H1 (cell line): ENCODE measurements around the gene LZTFL1. TPM values are rescaled to one million over a fixed set of nuclear protein-coding genes. Genes with fewer than 3 reads are reported as not detected.

Experiments used
- CTCF ChIA-PET: fragments of 300-600 bp; sonication (Branson Sonifier 250); formaldehyde crosslinking; loops from one replicate; lab custom pipeline; 2021; ENCODE audit not compliant: partially characterized antibody; lab: Charles Lee
- POLR2A ChIA-PET: fragments of 300-600 bp; sonication (Branson Sonifier 250); formaldehyde crosslinking; loops from one replicate; lab custom pipeline; 2021; ENCODE audit warnings: inconsistent platforms; ENCODE audit not compliant: partially characterized antibody; lab: Charles Lee
- DNase-seq, 2 experiments: peaks; one replicate each; pipeline versions ENCODE4 v3.0.0 to v3.0.0-alpha.2; 2010 to 2022; ENCODE audit warnings: low spot score in 2 of 2, low read depth in 1 of 2, mixed read lengths in 1 of 2
- FAIRE-seq: peaks from 2 replicates; lab custom pipeline; 2011; peaks lifted over from hg19 to GRCh38; lab: Jason Lieb, UNC
- H2AFZ ChIP-seq: 2 replicates; pipeline ENCODE4 v1.8.1; 2012; ENCODE audit warnings: low read length, inconsistent platforms
- H2AK5ac ChIP-seq: 2 replicates; pipeline ENCODE4 v1.6.1; 2013; ENCODE audit warnings: low read depth, low read length
- H2BK120ac ChIP-seq: replicated peaks from 2 replicates; pipeline ENCODE3; 2013; ENCODE audit warnings: low read depth, low read length, inconsistent platforms
- H2BK12ac ChIP-seq: 2 replicates; pipeline ENCODE4 v1.6.1; 2013; ENCODE audit warnings: low read depth, low read length
- H2BK15ac ChIP-seq: 2 replicates; pipeline ENCODE4 v1.6.1; 2013; ENCODE audit warnings: low read length
- H2BK20ac ChIP-seq: 2 replicates; pipeline ENCODE4 v1.6.1; 2013; ENCODE audit warnings: low read length
- H2BK5ac ChIP-seq: 2 replicates; pipeline ENCODE4 v1.6.1; 2013; ENCODE audit warnings: low read depth, low read length
- H3K14ac ChIP-seq: 2 replicates; pipeline ENCODE4 v1.6.1; 2013; ENCODE audit warnings: inconsistent platforms; ENCODE audit not compliant: insufficient read length
- H3K18ac ChIP-seq: 2 replicates; pipeline ENCODE4 v1.6.1; 2013; ENCODE audit warnings: low read length; ENCODE audit errors: extremely low read depth
- H3K23ac ChIP-seq: 2 replicates; pipeline ENCODE4 v1.6.1; 2013; ENCODE audit warnings: inconsistent platforms; ENCODE audit not compliant: insufficient read length
- H3K23me2 ChIP-seq: 2 replicates; pipeline ENCODE4 v1.6.1; 2013; ENCODE audit warnings: low read depth, low read length
- H3K27ac ChIP-seq: 2 replicates; pipeline ENCODE4 v1.6.1; 2011; ENCODE audit warnings: low read depth, low read length, inconsistent platforms
- H3K27me3 ChIP-seq, 4 experiments: replicated peaks in 1 of 4; 1 replicate in 1 of 4; 2 replicates in 3 of 4; pipeline versions ENCODE4 v1.6.1 to v1.8.1; 2011 to 2013; ENCODE audit warnings: low read length in 3 of 4, mild to moderate bottlenecking in 3 of 4, inconsistent platforms in 2 of 4, mixed read lengths in 2 of 4, moderate library complexity in 1 of 4; ENCODE audit not compliant: control insufficient read depth in 3 of 4, insufficient read depth in 3 of 4; ENCODE audit errors: extremely low read depth in 1 of 4
- H3K36me3 ChIP-seq, 4 experiments: 2 replicates each; pipeline versions ENCODE4 v1.6.1 to v1.8.1; 2011 to 2013; ENCODE audit warnings: mild to moderate bottlenecking in 4 of 4, low read length in 3 of 4, moderate library complexity in 2 of 4, control low read depth in 1 of 4, inconsistent platforms in 1 of 4; ENCODE audit not compliant: insufficient read depth in 4 of 4, control insufficient read depth in 2 of 4
- H3K4ac ChIP-seq: replicated peaks from 2 replicates; pipeline ENCODE3; 2013; ENCODE audit warnings: low read length, low read depth, mixed read lengths, inconsistent platforms; ENCODE audit not compliant: insufficient read length
- H3K4me1 ChIP-seq, 4 experiments: replicated peaks in 1 of 4; 1 replicate in 1 of 4; 2 replicates in 3 of 4; pipeline versions ENCODE4 v1.6.1 to v1.8.1; 2011 to 2013; ENCODE audit warnings: low read length in 3 of 4, inconsistent platforms in 2 of 4, mixed read lengths in 1 of 4; ENCODE audit not compliant: insufficient read depth in 4 of 4, control insufficient read depth in 3 of 4
- H3K4me2 ChIP-seq, 2 experiments: 2 replicates each; pipeline versions ENCODE4 v1.6.1 to v1.8.1; 2011 to 2013; ENCODE audit warnings: low read depth in 2 of 2, low read length in 2 of 2, control low read depth in 1 of 2, inconsistent platforms in 1 of 2, mild to moderate bottlenecking in 1 of 2; ENCODE audit not compliant: insufficient read depth in 1 of 2
- H3K4me3 ChIP-seq, 4 experiments: fragments of 200-600, 300-600 bp in 1 of 4; sonication (generic), shearing (Covaris generic), sonication (Bioruptor Twin) in 1 of 4; 2 replicates each; pipeline versions ENCODE4 v1.5.1 to v1.8.1; 2011 to 2016; ENCODE audit warnings: low read length in 4 of 4, low read depth in 3 of 4, control low read depth in 2 of 4, inconsistent platforms in 2 of 4, mild to moderate bottlenecking in 2 of 4, mixed read lengths in 1 of 4, moderate library complexity in 1 of 4; ENCODE audit not compliant: insufficient read depth in 2 of 4; ENCODE audit errors: extremely low read depth in 1 of 4
- H3K56ac ChIP-seq: replicated peaks from 2 replicates; pipeline ENCODE3; 2013; ENCODE audit warnings: low read depth, mild to moderate bottlenecking, mixed read lengths, low read length, inconsistent platforms; ENCODE audit not compliant: insufficient read length
- H3K79me1 ChIP-seq: 2 replicates; pipeline ENCODE4 v1.6.1; 2013; ENCODE audit warnings: low read depth, low read length, control low read depth
- H3K79me2 ChIP-seq, 2 experiments: 2 replicates each; pipeline versions ENCODE4 v1.6.1 to v1.8.1; 2012 to 2013; ENCODE audit warnings: low read length in 2 of 2, mild to moderate bottlenecking in 2 of 2, inconsistent platforms in 1 of 2; ENCODE audit not compliant: insufficient read depth in 2 of 2, control insufficient read depth in 1 of 2
- H3K9ac ChIP-seq, 4 experiments: replicated peaks in 1 of 4; 1 replicate in 1 of 4; 2 replicates in 3 of 4; pipeline versions ENCODE4 v1.6.1 to v1.8.1; 2011 to 2013; ENCODE audit warnings: low read depth in 3 of 4, low read length in 3 of 4, control low read depth in 2 of 4, mild to moderate bottlenecking in 2 of 4, moderate library complexity in 2 of 4, inconsistent platforms in 1 of 4; ENCODE audit errors: extremely low read depth in 1 of 4
- H3K9me3 ChIP-seq, 2 experiments: 2 replicates each; pipeline versions ENCODE4 v1.6.1 to v1.8.1; 2012 to 2013; ENCODE audit warnings: mild to moderate bottlenecking in 2 of 2, moderate library complexity in 2 of 2, control low read depth in 1 of 2, inconsistent platforms in 1 of 2, low read depth in 1 of 2, low read length in 1 of 2, mixed read lengths in 1 of 2; ENCODE audit not compliant: insufficient read depth in 2 of 2
- H4K20me1 ChIP-seq, 2 experiments: replicated peaks in 1 of 2; 2 replicates each; pipeline versions ENCODE3 to v1.8.1; 2011 to 2013; ENCODE audit warnings: inconsistent platforms in 2 of 2, low read length in 2 of 2, mild to moderate bottlenecking in 1 of 2; ENCODE audit not compliant: insufficient read depth in 2 of 2, control insufficient read depth in 1 of 2
- H4K5ac ChIP-seq: 2 replicates; pipeline ENCODE4 v1.6.1; 2013; ENCODE audit warnings: low read length, low read depth, mixed read lengths, inconsistent platforms; ENCODE audit not compliant: insufficient read length
- H4K8ac ChIP-seq: 2 replicates; pipeline ENCODE4 v1.8.0; 2013; ENCODE audit warnings: mild to moderate bottlenecking, moderate library complexity, low read length, inconsistent platforms; ENCODE audit not compliant: insufficient read depth; ENCODE audit errors: extremely low read depth
- H4K91ac ChIP-seq: replicated peaks from 2 replicates; pipeline ENCODE3; 2013; ENCODE audit warnings: low read length, mixed read lengths, inconsistent platforms; ENCODE audit not compliant: insufficient read length
- CHD1 ChIP-seq: IDR thresholded peaks from 2 replicates; pipeline ENCODE4 v1.6.1; 2012; ENCODE audit warnings: low read depth, low read length, improper control_type of control experiment
- CREB1 ChIP-seq: IDR thresholded peaks from 2 replicates; pipeline ENCODE4 v1.6.1; 2012; ENCODE audit warnings: inconsistent platforms
- EP300 ChIP-seq, 2 experiments: IDR thresholded peaks; 1 replicate in 1 of 2; 2 replicates in 1 of 2; pipeline ENCODE4 v1.6.1; 2011 to 2012; ENCODE audit warnings: low read depth in 2 of 2, low read length in 2 of 2, mild to moderate bottlenecking in 2 of 2, borderline replicate concordance in 1 of 2, inconsistent platforms in 1 of 2, moderate library complexity in 1 of 2
- KDM1A ChIP-seq: fragments of 200-600, 300-600 bp; sonication (generic); IDR thresholded peaks from 2 replicates; pipeline ENCODE4 v1.7.1; 2016; ENCODE audit warnings: mild to moderate bottlenecking, low read length, borderline replicate concordance
- RFX5 ChIP-seq: IDR thresholded peaks from 2 replicates; pipeline ENCODE4 v1.6.1; 2011; ENCODE audit warnings: low read depth, low read length, improper control_type of control experiment, borderline replicate concordance
- SIX5 ChIP-seq: IDR thresholded peaks from 2 replicates; pipeline ENCODE4 v1.6.1; 2011; ENCODE audit warnings: mild to moderate bottlenecking, low read depth, low read length
- TBP ChIP-seq: IDR thresholded peaks from 2 replicates; pipeline ENCODE4 v1.6.1; 2011; ENCODE audit warnings: low read depth, low read length, improper control_type of control experiment
- TCF12 ChIP-seq: IDR thresholded peaks from 2 replicates; pipeline ENCODE4 v1.6.1; 2011; ENCODE audit warnings: low read depth, mild to moderate bottlenecking, low read length
- WGBS, 2 experiments: shearing (Covaris generic) in 1 of 2; methylation state at CpG; one replicate each; pipeline versions ENCODE4 v1.1.6 to v1.1.7; 2013 to 2015; ENCODE audit warnings: low lambda C conversion rate in 2 of 2, mixed read lengths in 2 of 2, inconsistent platforms in 1 of 2, low coverage in 1 of 2, missing lambda C conversion rate in 1 of 2; ENCODE audit not compliant: insufficient replicate concordance in 2 of 2, insufficient coverage in 1 of 2, insufficient read length in 1 of 2; ENCODE audit errors: extremely low coverage in 1 of 2, missing lambda C conversion rate in 1 of 2; 5-methylcytosine and 5-hydroxymethylcytosine counted together
- polyA plus RNA-seq, 7 experiments: library from polyadenylated mRNA; depleted of rRNA in 3 of 7; stranded (reverse) in 5 of 7; unstranded in 2 of 7; fragments of >200 nt in 5 of 7; fragments of 200-250 nt in 2 of 7; gene quantifications; 1 replicate in 5 of 7; 2 replicates in 1 of 7; 4 replicates in 1 of 7; pipeline versions ENCODE4 v1.2.1 to v1.2.3, GENCODE V29; 2011 to 2013; ENCODE audit warnings: missing spikeins in 2 of 7, mixed read lengths in 2 of 7
- total RNA-seq: library from RNA; stranded (reverse); fragmentation: NEBNext Ultra II Directional; extraction: Animal tissue kit (Norgen Biotek cat#: 25700); gene quantifications from 2 replicates; pipeline ENCODE4 v1.2.1, GENCODE V29; 2021
- TF ChIP-seq, protein P1 (sequence below): IDR thresholded peaks from 2 replicates; pipeline ENCODE4 v1.6.1; 2012; ENCODE audit warnings: low read length, inconsistent platforms

The LZTFL1 gene
- total and polyA plus RNA-seq, 2 of the 8 experiments (the other 6 are each of a cell fraction or from before 2014, with no cell fraction given): 8.7 to 11.5 TPM

DNA sequence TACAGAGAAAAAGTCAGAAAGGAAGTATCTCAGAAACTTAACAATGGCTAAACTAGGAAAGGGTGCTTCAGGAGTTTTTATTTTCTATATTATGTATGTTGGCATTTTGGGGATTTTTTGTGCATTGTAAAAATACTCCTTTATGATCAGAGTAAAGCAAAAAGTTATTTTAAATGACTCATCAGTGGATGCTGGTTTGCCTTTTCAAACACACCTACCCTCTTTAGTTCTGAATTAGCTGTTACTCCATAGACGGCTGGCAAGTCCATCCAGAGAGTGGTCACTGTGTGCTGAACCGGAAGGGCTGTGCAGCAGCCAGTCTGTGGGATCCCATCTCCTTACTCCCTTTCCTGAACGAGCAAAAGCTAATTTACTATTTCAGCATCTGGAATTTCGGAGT is 45.4 kb upstream of the LZTFL1 start:
- Histone ChIP-seq H3K79me1 (no peaks in the 10 kb centered on the region; the same call in 1 of the 2 replicates), H2AFZ (no peak overlapping the region), H3K9me3 (no peaks in the 10 kb centered on the region), H4K5ac (no peak overlapping the region), H3K4me2 (no peak overlapping the region), H3K9ac (no peak overlapping the region), H3K23me2 (no peaks in the 10 kb centered on the region), H2BK5ac (no peak overlapping the region), H3K18ac (no peak overlapping the region), H3K56ac (no peak overlapping the region), H3K27me3 (no peaks in the 10 kb centered on the region; a peak in 2 of 7 replicates), H3K4me3 (no peak overlapping the region), H3K36me3 (no peaks in the 10 kb centered on the region; a peak in 1 of 8 replicates), H2BK120ac (no peak overlapping the region), H3K4ac (no peak overlapping the region), H3K27ac (no peak overlapping the region), H2AK5ac (no peak overlapping the region), H4K91ac (no peak overlapping the region), H2BK15ac (no peak overlapping the region), H3K14ac (no peak overlapping the region), H3K4me1 (no peaks in the 10 kb centered on the region), H2BK12ac (no peak overlapping the region), H3K23ac (no peak overlapping the region), H4K8ac (no peak overlapping the region), H3K79me2 (no peaks in the 10 kb centered on the region), H2BK20ac (no peak overlapping the region), H4K20me1 (no peaks in the 10 kb centered on the region)
- DNase-seq (no peak), FAIRE-seq (no peak)
- CTCF ChIA-PET: interaction anchor here (1.0 to 1.6 kb wide), 3 partner anchors 17 to 192 kb away, joined by 3 to 5 read pairs (median 4); no protein-coding TSS in a partner anchor
- WGBS, 2 experiments: 81% methylated on average over 4 of the region's 4 CpGs; no CpG with 5 or more reads in 1 of the 2 experiments
- POLR2A ChIA-PET: no interaction called here
- TF ChIP-seq TCF12 (no peak), TBP (no peak), SIX5 (no peak), CREB1 (no peak), KDM1A (no peak), CHD1 (no peak), RFX5 (no peak), EP300 (IDR thresholded peaks at IDR 0.05; ENCODE audit: borderline replicate concordance in 1 of 2, low read depth in 2 of 2, low read length in 2 of 2) (no peak)
- TF ChIP-seq, protein P1, sequence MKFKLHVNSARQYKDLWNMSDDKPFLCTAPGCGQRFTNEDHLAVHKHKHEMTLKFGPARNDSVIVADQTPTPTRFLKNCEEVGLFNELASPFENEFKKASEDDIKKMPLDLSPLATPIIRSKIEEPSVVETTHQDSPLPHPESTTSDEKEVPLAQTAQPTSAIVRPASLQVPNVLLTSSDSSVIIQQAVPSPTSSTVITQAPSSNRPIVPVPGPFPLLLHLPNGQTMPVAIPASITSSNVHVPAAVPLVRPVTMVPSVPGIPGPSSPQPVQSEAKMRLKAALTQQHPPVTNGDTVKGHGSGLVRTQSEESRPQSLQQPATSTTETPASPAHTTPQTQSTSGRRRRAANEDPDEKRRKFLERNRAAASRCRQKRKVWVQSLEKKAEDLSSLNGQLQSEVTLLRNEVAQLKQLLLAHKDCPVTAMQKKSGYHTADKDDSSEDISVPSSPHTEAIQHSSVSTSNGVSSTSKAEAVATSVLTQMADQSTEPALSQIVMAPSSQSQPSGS: no peak
